ENCODE results near the gene SETD3. TPM values are rescaled to one million over a fixed set of nuclear protein-coding genes. Genes with fewer than 3 reads are reported as not detected.
A peak's percentile ranks its signal among the peaks of the same experiment; 100 is the strongest.

SETD3 gene
- total and polyA plus RNA-seq, 2 experiments from 2014 or later, result 40.7 to 68.0 TPM

DNA sequence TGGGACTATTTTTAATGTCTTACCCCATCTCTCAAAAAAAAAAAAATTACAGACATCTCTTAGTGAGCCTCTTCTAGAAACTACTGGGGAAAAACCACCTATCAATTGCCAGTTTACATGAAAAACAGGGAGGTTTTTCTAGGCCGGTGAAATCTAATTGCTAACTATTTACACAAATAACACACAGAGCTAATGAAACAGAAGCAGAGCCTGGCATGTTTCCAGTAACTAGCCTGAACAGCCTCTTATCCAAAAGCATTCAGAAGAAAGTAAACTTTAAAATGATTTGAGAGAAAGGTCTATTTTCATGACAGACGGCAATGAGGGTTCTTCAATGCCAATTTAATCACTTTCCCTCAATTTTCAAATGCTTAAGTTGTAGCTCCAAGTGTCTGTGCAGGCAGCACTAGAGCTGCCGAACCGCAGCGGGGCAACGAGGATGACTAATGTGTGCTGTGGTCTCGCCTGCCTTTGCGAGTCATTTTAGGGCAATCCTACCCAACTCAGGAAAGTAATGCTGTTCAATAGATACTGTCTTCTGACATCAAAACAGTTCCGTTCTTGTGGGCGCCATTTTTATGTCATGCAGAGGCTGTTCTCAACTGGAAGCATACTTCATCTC lies 84.6 kb downstream of the SETD3 start:
- no peak overlapping the region for H3K4me3 Mint-ChIP-seq
- ATAC-seq, result no peak
- H3K9me2 ChIP-seq (ENCODE audit: insufficient read depth), result no peaks in the 10 kb centered on the region
- no peak overlapping the region for H2AFZ ChIP-seq
- H3K4me2 ChIP-seq, result no peak overlapping the region
- peaks cover 6% of the 10 kb centered on the region for H3K27me3 Mint-ChIP-seq (ENCODE audit: insufficient read depth, low read depth, poor library complexity)
- no peak for TF ChIP-seq JUNB (IDR thresholded peaks at IDR 0.05; ENCODE audit: unreplicated experiment)
- no peak for TF ChIP-seq ZNF331 (CRISPR knock-in tag; IDR thresholded peaks at IDR 0.05; ENCODE audit: low read depth)
- no peak for TF ChIP-seq CREB1 (CRISPR knock-in tag; IDR thresholded peaks at IDR 0.05; ENCODE audit: low read depth)
- TF ChIP-seq POLR2AphosphoS5 (IDR thresholded peaks at IDR 0.05; ENCODE audit: low read depth), result no peak
- TF ChIP-seq, protein P1, sequence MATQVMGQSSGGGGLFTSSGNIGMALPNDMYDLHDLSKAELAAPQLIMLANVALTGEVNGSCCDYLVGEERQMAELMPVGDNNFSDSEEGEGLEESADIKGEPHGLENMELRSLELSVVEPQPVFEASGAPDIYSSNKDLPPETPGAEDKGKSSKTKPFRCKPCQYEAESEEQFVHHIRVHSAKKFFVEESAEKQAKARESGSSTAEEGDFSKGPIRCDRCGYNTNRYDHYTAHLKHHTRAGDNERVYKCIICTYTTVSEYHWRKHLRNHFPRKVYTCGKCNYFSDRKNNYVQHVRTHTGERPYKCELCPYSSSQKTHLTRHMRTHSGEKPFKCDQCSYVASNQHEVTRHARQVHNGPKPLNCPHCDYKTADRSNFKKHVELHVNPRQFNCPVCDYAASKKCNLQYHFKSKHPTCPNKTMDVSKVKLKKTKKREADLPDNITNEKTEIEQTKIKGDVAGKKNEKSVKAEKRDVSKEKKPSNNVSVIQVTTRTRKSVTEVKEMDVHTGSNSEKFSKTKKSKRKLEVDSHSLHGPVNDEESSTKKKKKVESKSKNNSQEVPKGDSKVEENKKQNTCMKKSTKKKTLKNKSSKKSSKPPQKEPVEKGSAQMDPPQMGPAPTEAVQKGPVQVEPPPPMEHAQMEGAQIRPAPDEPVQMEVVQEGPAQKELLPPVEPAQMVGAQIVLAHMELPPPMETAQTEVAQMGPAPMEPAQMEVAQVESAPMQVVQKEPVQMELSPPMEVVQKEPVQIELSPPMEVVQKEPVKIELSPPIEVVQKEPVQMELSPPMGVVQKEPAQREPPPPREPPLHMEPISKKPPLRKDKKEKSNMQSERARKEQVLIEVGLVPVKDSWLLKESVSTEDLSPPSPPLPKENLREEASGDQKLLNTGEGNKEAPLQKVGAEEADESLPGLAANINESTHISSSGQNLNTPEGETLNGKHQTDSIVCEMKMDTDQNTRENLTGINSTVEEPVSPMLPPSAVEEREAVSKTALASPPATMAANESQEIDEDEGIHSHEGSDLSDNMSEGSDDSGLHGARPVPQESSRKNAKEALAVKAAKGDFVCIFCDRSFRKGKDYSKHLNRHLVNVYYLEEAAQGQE (IDR thresholded peaks at IDR 0.05; ENCODE audit: unreplicated experiment), result no peak
- TF ChIP-seq, protein P2, sequence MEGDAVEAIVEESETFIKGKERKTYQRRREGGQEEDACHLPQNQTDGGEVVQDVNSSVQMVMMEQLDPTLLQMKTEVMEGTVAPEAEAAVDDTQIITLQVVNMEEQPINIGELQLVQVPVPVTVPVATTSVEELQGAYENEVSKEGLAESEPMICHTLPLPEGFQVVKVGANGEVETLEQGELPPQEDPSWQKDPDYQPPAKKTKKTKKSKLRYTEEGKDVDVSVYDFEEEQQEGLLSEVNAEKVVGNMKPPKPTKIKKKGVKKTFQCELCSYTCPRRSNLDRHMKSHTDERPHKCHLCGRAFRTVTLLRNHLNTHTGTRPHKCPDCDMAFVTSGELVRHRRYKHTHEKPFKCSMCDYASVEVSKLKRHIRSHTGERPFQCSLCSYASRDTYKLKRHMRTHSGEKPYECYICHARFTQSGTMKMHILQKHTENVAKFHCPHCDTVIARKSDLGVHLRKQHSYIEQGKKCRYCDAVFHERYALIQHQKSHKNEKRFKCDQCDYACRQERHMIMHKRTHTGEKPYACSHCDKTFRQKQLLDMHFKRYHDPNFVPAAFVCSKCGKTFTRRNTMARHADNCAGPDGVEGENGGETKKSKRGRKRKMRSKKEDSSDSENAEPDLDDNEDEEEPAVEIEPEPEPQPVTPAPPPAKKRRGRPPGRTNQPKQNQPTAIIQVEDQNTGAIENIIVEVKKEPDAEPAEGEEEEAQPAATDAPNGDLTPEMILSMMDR (conservative IDR thresholded peaks at IDR 0.05; ENCODE audit: low read depth in 2 of 2), result no peak
- no peak for TF ChIP-seq STAT1 (IDR thresholded peaks at IDR 0.05; ENCODE audit: unreplicated experiment)
- TF ChIP-seq EZH2phosphoT487 (IDR thresholded peaks at IDR 0.05; ENCODE audit: unreplicated experiment), result no peak
- TF ChIP-seq EZH2 (IDR thresholded peaks at IDR 0.05; ENCODE audit: low read depth, unreplicated experiment), result no peak
- TF ChIP-seq, protein P3, sequence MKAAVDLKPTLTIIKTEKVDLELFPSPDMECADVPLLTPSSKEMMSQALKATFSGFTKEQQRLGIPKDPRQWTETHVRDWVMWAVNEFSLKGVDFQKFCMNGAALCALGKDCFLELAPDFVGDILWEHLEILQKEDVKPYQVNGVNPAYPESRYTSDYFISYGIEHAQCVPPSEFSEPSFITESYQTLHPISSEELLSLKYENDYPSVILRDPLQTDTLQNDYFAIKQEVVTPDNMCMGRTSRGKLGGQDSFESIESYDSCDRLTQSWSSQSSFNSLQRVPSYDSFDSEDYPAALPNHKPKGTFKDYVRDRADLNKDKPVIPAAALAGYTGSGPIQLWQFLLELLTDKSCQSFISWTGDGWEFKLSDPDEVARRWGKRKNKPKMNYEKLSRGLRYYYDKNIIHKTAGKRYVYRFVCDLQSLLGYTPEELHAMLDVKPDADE (IDR thresholded peaks at IDR 0.05), result no peak
- no peak for TF ChIP-seq NANOG (IDR thresholded peaks at IDR 0.05; ENCODE audit: borderline replicate concordance)
- TF ChIP-seq, protein P4, sequence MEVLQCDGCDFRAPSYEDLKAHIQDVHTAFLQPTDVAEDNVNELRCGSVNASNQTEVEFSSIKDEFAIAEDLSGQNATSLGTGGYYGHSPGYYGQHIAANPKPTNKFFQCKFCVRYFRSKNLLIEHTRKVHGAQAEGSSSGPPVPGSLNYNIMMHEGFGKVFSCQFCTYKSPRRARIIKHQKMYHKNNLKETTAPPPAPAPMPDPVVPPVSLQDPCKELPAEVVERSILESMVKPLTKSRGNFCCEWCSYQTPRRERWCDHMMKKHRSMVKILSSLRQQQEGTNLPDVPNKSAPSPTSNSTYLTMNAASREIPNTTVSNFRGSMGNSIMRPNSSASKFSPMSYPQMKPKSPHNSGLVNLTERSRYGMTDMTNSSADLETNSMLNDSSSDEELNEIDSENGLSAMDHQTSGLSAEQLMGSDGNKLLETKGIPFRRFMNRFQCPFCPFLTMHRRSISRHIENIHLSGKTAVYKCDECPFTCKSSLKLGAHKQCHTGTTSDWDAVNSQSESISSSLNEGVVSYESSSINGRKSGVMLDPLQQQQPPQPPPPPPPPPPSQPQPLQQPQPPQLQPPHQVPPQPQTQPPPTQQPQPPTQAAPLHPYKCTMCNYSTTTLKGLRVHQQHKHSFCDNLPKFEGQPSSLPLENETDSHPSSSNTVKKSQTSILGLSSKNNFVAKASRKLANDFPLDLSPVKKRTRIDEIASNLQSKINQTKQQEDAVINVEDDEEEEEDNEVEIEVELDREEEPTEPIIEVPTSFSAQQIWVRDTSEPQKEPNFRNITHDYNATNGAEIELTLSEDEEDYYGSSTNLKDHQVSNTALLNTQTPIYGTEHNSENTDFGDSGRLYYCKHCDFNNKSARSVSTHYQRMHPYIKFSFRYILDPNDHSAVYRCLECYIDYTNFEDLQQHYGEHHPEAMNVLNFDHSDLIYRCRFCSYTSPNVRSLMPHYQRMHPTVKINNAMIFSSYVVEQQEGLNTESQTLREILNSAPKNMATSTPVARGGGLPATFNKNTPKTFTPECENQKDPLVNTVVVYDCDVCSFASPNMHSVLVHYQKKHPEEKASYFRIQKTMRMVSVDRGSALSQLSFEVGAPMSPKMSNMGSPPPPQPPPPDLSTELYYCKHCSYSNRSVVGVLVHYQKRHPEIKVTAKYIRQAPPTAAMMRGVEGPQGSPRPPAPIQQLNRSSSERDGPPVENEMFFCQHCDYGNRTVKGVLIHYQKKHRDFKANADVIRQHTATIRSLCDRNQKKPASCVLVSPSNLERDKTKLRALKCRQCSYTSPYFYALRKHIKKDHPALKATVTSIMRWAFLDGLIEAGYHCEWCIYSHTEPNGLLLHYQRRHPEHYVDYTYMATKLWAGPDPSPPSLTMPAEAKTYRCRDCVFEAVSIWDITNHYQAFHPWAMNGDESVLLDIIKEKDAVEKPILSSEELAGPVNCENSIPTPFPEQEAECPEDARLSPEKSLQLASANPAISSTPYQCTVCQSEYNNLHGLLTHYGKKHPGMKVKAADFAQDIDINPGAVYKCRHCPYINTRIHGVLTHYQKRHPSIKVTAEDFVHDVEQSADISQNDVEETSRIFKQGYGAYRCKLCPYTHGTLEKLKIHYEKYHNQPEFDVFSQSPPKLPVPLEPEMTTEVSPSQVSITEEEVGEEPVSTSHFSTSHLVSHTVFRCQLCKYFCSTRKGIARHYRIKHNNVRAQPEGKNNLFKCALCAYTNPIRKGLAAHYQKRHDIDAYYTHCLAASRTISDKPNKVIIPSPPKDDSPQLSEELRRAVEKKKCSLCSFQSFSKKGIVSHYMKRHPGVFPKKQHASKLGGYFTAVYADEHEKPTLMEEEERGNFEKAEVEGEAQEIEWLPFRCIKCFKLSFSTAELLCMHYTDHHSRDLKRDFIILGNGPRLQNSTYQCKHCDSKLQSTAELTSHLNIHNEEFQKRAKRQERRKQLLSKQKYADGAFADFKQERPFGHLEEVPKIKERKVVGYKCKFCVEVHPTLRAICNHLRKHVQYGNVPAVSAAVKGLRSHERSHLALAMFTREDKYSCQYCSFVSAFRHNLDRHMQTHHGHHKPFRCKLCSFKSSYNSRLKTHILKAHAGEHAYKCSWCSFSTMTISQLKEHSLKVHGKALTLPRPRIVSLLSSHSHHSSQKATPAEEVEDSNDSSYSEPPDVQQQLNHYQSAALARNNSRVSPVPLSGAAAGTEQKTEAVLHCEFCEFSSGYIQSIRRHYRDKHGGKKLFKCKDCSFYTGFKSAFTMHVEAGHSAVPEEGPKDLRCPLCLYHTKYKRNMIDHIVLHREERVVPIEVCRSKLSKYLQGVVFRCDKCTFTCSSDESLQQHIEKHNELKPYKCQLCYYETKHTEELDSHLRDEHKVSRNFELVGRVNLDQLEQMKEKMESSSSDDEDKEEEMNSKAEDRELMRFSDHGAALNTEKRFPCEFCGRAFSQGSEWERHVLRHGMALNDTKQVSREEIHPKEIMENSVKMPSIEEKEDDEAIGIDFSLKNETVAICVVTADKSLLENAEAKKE (CRISPR knock-in tag; IDR thresholded peaks at IDR 0.05), result no peak
- TF ChIP-seq ZNF114 (CRISPR knock-in tag; IDR thresholded peaks at IDR 0.05), result no peak
- peak overlapping the region; percentile 72 for H3K27ac ChIP-seq (ENCODE audit: low read depth)
- DNase-seq (ENCODE audit: low spot score), result no peak
- peaks cover 30% of the 10 kb centered on the region for H3K36me3 Mint-ChIP-seq (ENCODE audit: low read depth)
- H3K4me3 ChIP-seq, result no peak overlapping the region
- H4K20me1 ChIP-seq (replicated peaks; ENCODE audit: insufficient read depth), result 0 out of 2 replicates have a peak, but pooled peaks cover 4% of the 10 kb centered on the region
- peaks cover 38% of the 10 kb centered on the region for H3K4me1 Mint-ChIP-seq
- peak overlapping the region; percentile 38; the same call in 1 of the 2 replicates for H3K27ac Mint-ChIP-seq
- H3K36me3 ChIP-seq (ENCODE audit: insufficient read depth), result peaks cover 20% of the 10 kb centered on the region
- peaks cover 29% of the 10 kb centered on the region for H3K4me1 ChIP-seq (ENCODE audit: insufficient read depth)
- no peaks in the 10 kb centered on the region for H3K79me2 ChIP-seq (replicated peaks; ENCODE audit: insufficient read depth)
- no peaks in the 10 kb centered on the region for H3K9me3 Mint-ChIP-seq
- no peaks in the 10 kb centered on the region for H3K27me3 ChIP-seq (ENCODE audit: insufficient read depth)
- H3F3A ChIP-seq (replicated peaks; ENCODE audit: low read depth), result 0 out of 2 replicates have a peak, but pooled peaks cover 4% of the 10 kb centered on the region
